ENCODE measurements around the gene GYPC.
"Not testable (repeated sequence)": the region's sequence is repeated elsewhere in the genome, so short reads cannot be mapped to it uniquely, and the experiment has no call there.

The GYPC gene

DNA sequence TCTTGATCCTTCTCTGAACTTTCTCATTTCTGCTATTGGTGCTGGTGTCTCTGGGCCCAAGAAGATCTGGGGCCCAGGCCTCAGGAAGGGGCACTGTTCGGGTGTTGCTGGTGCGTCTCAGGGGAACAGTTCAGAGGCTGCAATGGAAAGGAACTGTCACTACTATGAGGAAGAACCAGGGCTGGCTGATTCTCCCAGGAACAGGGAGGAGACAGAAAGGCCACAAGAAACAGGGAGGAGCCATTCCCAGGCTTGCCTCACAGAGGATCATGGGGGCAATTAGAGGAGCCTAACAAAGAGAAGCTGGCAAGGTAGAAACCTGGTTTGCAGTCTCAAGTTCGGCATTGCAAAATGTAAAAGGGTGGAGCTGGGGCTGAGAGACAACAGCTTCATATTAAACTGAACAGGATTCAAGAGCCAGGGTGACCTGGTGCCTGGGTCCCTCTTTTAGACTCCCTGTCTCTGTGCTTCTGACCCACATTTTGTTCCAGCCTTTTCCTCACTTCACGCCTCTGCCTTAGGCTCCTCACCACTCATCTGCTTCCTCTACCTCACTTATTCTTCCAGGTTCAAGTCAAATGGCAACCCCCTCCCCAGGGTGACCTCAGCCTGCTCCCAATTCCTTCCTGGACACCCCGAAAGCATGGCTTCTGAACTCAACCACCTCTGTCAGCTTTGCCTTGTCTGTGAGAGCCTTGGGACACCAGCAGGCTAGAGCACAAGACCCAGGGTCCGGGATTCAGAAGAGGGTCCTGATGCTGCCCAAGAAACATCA lies 58.4 kb downstream of the GYPC start:
- Histone ChIP-seq H2AFZ (ENCODE audit: low read length) (no peak overlapping the region), H3K79me2 (ENCODE audit: insufficient read depth, low read length) (no peaks in the 10 kb centered on the region), H3F3A (ENCODE audit: low read depth) (no peaks in the 10 kb centered on the region), H3K4me1 (ENCODE audit: insufficient read depth, low read length, poor library complexity, severe bottlenecking) (no peaks in the 10 kb centered on the region), H3K4me2 (ENCODE audit: low read depth, low read length, poor library complexity, severe bottlenecking) (no peak overlapping the region), H3K9me3 (ENCODE audit: insufficient read depth, low read depth, low read length) (no peaks in the 10 kb centered on the region), H3K9ac (ENCODE audit: low read depth, low read length, poor library complexity, severe bottlenecking) (no peak overlapping the region), H4K20me1 (ENCODE audit: insufficient read depth, low read length, poor library complexity, severe bottlenecking) (no peaks in the 10 kb centered on the region), H3K27me3 (ENCODE audit: insufficient read depth, low read length, poor library complexity, severe bottlenecking) (no peaks in the 10 kb centered on the region), H3K9me2 (replicated peaks; ENCODE audit: low read depth, low read length) (no peaks in the 10 kb centered on the region; the same call in 1 of the 2 replicates), H3K4me3 (ENCODE audit: low read length, poor library complexity, severe bottlenecking) (no peak overlapping the region), H3K36me3 (ENCODE audit: insufficient read depth, low read length) (no peaks in the 10 kb centered on the region)
- no peak for TF ChIP-seq EZH2phosphoT487 (IDR thresholded peaks at IDR 0.05; ENCODE audit: borderline replicate concordance)
- TF ChIP-seq, protein P1, sequence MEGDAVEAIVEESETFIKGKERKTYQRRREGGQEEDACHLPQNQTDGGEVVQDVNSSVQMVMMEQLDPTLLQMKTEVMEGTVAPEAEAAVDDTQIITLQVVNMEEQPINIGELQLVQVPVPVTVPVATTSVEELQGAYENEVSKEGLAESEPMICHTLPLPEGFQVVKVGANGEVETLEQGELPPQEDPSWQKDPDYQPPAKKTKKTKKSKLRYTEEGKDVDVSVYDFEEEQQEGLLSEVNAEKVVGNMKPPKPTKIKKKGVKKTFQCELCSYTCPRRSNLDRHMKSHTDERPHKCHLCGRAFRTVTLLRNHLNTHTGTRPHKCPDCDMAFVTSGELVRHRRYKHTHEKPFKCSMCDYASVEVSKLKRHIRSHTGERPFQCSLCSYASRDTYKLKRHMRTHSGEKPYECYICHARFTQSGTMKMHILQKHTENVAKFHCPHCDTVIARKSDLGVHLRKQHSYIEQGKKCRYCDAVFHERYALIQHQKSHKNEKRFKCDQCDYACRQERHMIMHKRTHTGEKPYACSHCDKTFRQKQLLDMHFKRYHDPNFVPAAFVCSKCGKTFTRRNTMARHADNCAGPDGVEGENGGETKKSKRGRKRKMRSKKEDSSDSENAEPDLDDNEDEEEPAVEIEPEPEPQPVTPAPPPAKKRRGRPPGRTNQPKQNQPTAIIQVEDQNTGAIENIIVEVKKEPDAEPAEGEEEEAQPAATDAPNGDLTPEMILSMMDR (conservative IDR thresholded peaks at IDR 0.05; ENCODE audit: low read length): no peak

DNA sequence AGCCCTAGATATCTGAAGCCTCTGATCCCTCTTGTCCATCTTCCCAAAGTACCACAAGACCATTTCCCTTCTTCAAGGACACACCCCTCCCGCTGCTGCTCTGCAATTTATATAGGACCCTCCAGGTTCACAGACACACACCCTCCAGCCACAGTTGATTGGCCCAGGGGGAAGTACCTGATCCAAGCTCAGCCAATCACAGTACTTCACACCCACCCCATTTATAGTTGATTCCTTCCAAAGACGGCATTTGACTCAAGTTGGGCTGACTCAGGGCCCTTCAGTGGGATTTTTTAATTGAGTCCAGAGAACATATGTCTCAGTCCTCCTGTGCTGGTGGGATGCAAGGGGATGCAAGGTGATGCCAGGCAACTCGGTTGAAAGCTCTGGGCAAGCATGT lies 59.2 kb downstream of the GYPC start:
- Histone ChIP-seq H3K9me3 (ENCODE audit: insufficient read depth, low read depth, low read length) (no peaks in the 10 kb centered on the region), H3K9ac (ENCODE audit: low read depth, low read length, poor library complexity, severe bottlenecking) (no peak overlapping the region), H4K20me1 (ENCODE audit: insufficient read depth, low read length, poor library complexity, severe bottlenecking) (no peaks in the 10 kb centered on the region), H3K4me3 (ENCODE audit: low read length, poor library complexity, severe bottlenecking) (no peak overlapping the region), H3K36me3 (ENCODE audit: insufficient read depth, low read length) (no peaks in the 10 kb centered on the region), H3K79me2 (ENCODE audit: insufficient read depth, low read length) (no peaks in the 10 kb centered on the region), H3K4me2 (ENCODE audit: low read depth, low read length, poor library complexity, severe bottlenecking) (no peak overlapping the region), H3K9me2 (replicated peaks; ENCODE audit: low read depth, low read length) (no peaks in the 10 kb centered on the region; the same call in 1 of the 2 replicates), H3F3A (ENCODE audit: low read depth) (no peaks in the 10 kb centered on the region), H2AFZ (ENCODE audit: low read length) (no peak overlapping the region), H3K27me3 (ENCODE audit: insufficient read depth, low read length, poor library complexity, severe bottlenecking) (no peaks in the 10 kb centered on the region), H3K4me1 (ENCODE audit: insufficient read depth, low read length, poor library complexity, severe bottlenecking) (no peaks in the 10 kb centered on the region)
- TF ChIP-seq EZH2phosphoT487 (IDR thresholded peaks at IDR 0.05; ENCODE audit: borderline replicate concordance): no peak
- TF ChIP-seq, protein P1 (conservative IDR thresholded peaks at IDR 0.05; ENCODE audit: low read length): no peak

DNA sequence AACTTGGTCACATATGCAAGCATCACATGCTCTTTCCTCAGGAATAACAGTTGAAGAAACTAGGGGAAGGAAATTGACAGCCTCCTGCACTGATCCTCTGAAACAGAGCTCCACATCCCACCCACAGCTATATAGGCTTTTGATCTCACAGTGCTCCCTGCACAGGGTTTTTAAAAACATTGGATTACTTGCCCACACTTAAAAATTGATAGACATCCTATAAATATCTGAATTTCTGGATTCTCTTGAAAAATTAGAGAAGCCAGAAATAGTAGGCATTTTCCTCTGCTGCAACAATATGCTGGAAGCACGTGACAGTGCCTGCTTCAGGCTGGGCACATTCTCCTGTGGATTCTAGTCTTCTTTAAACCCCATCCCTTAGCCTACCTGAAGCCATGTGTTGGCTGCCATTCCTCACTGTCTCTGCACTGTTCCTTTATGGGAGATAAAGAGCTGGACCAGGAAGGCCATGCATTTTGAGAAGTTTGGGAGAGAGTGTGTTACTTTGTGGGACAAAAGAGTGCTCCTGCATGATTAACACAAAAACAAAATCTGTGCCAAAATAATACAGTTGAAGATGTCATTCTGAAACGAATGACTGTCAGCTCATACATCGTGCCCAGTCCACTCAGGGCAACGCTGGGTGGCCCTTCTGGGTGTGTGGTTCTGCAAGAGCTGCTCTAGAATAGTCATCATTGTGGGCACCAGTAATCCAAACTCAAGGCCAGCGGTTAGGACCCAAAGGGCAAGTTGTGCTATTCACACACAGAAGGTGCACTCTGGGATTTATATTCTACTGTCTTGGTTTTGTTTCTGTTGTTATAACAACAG lies 59.8 kb downstream of the GYPC start:
- Histone ChIP-seq H3K4me2 (ENCODE audit: low read depth, low read length, poor library complexity, severe bottlenecking) (no peak overlapping the region), H3K36me3 (ENCODE audit: insufficient read depth, low read length) (no peaks in the 10 kb centered on the region), H3K9ac (ENCODE audit: low read depth, low read length, poor library complexity, severe bottlenecking) (no peak overlapping the region), H3K9me3 (ENCODE audit: insufficient read depth, low read depth, low read length) (no peaks in the 10 kb centered on the region), H3K9me2 (replicated peaks; ENCODE audit: low read depth, low read length) (no peaks in the 10 kb centered on the region; the same call in 1 of the 2 replicates), H3K79me2 (ENCODE audit: insufficient read depth, low read length) (no peaks in the 10 kb centered on the region), H3K4me1 (ENCODE audit: insufficient read depth, low read length, poor library complexity, severe bottlenecking) (no peaks in the 10 kb centered on the region), H3F3A (ENCODE audit: low read depth) (no peaks in the 10 kb centered on the region), H3K27me3 (ENCODE audit: insufficient read depth, low read length, poor library complexity, severe bottlenecking) (no peaks in the 10 kb centered on the region), H2AFZ (ENCODE audit: low read length) (no peak overlapping the region), H4K20me1 (ENCODE audit: insufficient read depth, low read length, poor library complexity, severe bottlenecking) (no peaks in the 10 kb centered on the region), H3K4me3 (ENCODE audit: low read length, poor library complexity, severe bottlenecking) (no peak overlapping the region)
- no peak for TF ChIP-seq EZH2phosphoT487 (IDR thresholded peaks at IDR 0.05; ENCODE audit: borderline replicate concordance)
- TF ChIP-seq, protein P1 (conservative IDR thresholded peaks at IDR 0.05; ENCODE audit: low read length): no peak

DNA sequence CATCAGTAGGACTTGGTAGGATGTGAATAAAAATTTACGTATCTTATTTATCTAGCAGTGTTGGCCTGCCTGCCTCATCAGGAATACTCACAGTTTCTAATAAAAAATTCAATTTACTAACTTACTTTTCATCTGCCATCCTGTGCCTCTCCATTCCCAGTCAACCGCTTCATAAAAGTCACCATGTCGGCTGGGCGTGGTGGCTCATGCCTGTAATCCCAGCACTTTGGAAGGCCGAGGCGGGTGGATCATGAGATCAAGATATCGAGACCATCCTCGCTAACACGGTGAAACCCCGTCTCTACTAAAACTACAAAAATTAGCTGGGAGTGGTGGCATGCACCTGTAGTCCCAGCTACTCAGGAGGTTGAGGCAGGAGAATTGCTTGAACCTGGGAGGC lies 61.3 kb downstream of the GYPC start:
- H3K4me1 ChIP-seq (ENCODE audit: insufficient read depth, low read length, poor library complexity, severe bottlenecking); H3K9me3 ChIP-seq (ENCODE audit: insufficient read depth, low read depth, low read length); H4K20me1 ChIP-seq (ENCODE audit: insufficient read depth, low read length, poor library complexity, severe bottlenecking); H3K27me3 ChIP-seq (ENCODE audit: insufficient read depth, low read length, poor library complexity, severe bottlenecking); H3F3A ChIP-seq (ENCODE audit: low read depth); H3K36me3 ChIP-seq (ENCODE audit: insufficient read depth, low read length); H2AFZ ChIP-seq (ENCODE audit: low read length); H3K4me3 ChIP-seq (ENCODE audit: low read length, poor library complexity, severe bottlenecking); H3K4me2 ChIP-seq (ENCODE audit: low read depth, low read length, poor library complexity, severe bottlenecking); H3K9me2 ChIP-seq (replicated peaks; ENCODE audit: low read depth, low read length); H3K79me2 ChIP-seq (ENCODE audit: insufficient read depth, low read length); H3K9ac ChIP-seq (ENCODE audit: low read depth, low read length, poor library complexity, severe bottlenecking): not testable (repeated sequence)
